ENCODE measurements around the gene SNAP91.

SNAP91 gene

GRCh38 chr6:83613378-83613777 is 95.5 kb downstream of the SNAP91 start:
- TF ChIP-seq MAX (IDR thresholded peaks at IDR 0.05; ENCODE audit: low read depth, low read length) (no peak), POLR2A (IDR thresholded peaks at IDR 0.05; ENCODE audit: extremely low read depth, insufficient read length) (no peak), CTCF (IDR thresholded peaks at IDR 0.05; ENCODE audit: low read depth, low read length) (no peak), MYC (IDR thresholded peaks at IDR 0.05; ENCODE audit: low read depth, low read length) (no peak)
- H3K4me3 ChIP-seq (ENCODE audit: low read depth, low read length) = no peak overlapping the region
- DNase-seq (ENCODE audit: low read depth) = no peak

- H3K4me3 ChIP-seq (ENCODE audit: low read depth, low read length) = no peak overlapping the region
- TF ChIP-seq MAX (IDR thresholded peaks at IDR 0.05; ENCODE audit: low read depth, low read length) = no peak
- no peak for DNase-seq (ENCODE audit: low read depth)
Observed at GRCh38 chr6:83609248-83609647, 99.7 kb downstream of the SNAP91 start.

- no peak for TF ChIP-seq CTCF (IDR thresholded peaks at IDR 0.05; ENCODE audit: low read depth, low read length)
- TF ChIP-seq MYC (IDR thresholded peaks at IDR 0.05; ENCODE audit: low read depth, low read length) = no peak
- TF ChIP-seq POLR2A (IDR thresholded peaks at IDR 0.05; ENCODE audit: extremely low read depth, insufficient read length) = no peak
- no peak for TF ChIP-seq MAX (IDR thresholded peaks at IDR 0.05; ENCODE audit: low read depth, low read length)
- no peak for DNase-seq (ENCODE audit: low read depth)
- no peak overlapping the region for H3K4me3 ChIP-seq (ENCODE audit: low read depth, low read length)
Observed at GRCh38 chr6:83605517-83605916, 103.4 kb downstream of the SNAP91 start.

GRCh38 chr6:83603551-83603950 is 105.3 kb downstream of the SNAP91 start:
- H3K4me3 ChIP-seq (ENCODE audit: low read depth, low read length) = no peak overlapping the region
- TF ChIP-seq MYC (IDR thresholded peaks at IDR 0.05; ENCODE audit: low read depth, low read length) = no peak
- DNase-seq (ENCODE audit: low read depth) = no peak

GRCh38 chr6:83601119-83601518 is 107.8 kb downstream of the SNAP91 start:
- no peak overlapping the region for H3K4me3 ChIP-seq (ENCODE audit: low read depth, low read length)
- no peak for DNase-seq (ENCODE audit: low read depth)
- no peak for TF ChIP-seq CTCF (IDR thresholded peaks at IDR 0.05; ENCODE audit: low read depth, low read length)
- no peak for TF ChIP-seq POLR2A (IDR thresholded peaks at IDR 0.05; ENCODE audit: extremely low read depth, insufficient read length)
- no peak for TF ChIP-seq MYC (IDR thresholded peaks at IDR 0.05; ENCODE audit: low read depth, low read length)
- TF ChIP-seq MAX (IDR thresholded peaks at IDR 0.05; ENCODE audit: low read depth, low read length) = no peak

- TF ChIP-seq POLR2A (IDR thresholded peaks at IDR 0.05; ENCODE audit: extremely low read depth, insufficient read length) = no peak
- TF ChIP-seq MYC (IDR thresholded peaks at IDR 0.05; ENCODE audit: low read depth, low read length) = no peak
- TF ChIP-seq CTCF (IDR thresholded peaks at IDR 0.05; ENCODE audit: low read depth, low read length) = no peak
- no peak for TF ChIP-seq MAX (IDR thresholded peaks at IDR 0.05; ENCODE audit: low read depth, low read length)
- DNase-seq (ENCODE audit: low read depth) = no peak
- no peak overlapping the region for H3K4me3 ChIP-seq (ENCODE audit: low read depth, low read length)
Observed at GRCh38 chr6:83600459-83600858, 108.4 kb downstream of the SNAP91 start.

- H3K4me3 ChIP-seq (ENCODE audit: low read depth, low read length) = no peak overlapping the region
- DNase-seq (ENCODE audit: low read depth) = no peak
- TF ChIP-seq MAX (IDR thresholded peaks at IDR 0.05; ENCODE audit: low read depth, low read length) = no peak
- TF ChIP-seq CTCF (IDR thresholded peaks at IDR 0.05; ENCODE audit: low read depth, low read length) = no peak
- no peak for TF ChIP-seq POLR2A (IDR thresholded peaks at IDR 0.05; ENCODE audit: extremely low read depth, insufficient read length)
- no peak for TF ChIP-seq MYC (IDR thresholded peaks at IDR 0.05; ENCODE audit: low read depth, low read length)
Observed at GRCh38 chr6:83597511-83597910, 111.4 kb downstream of the SNAP91 start.
